Hematopoietic multipotent progenitor cell treated with erythropoietin and hydrocortisone succinate and interleukin-3 and kit ligand, for 17 days (in vitro differentiated cells): Measurements from ENCODE around the gene PCSK1.

Experiments used
- DNase-seq: peaks from one replicate; pipeline ENCODE4 v3.0.0-alpha.2; 2015; ENCODE audit warnings: low spot score

The PCSK1 gene

DNA sequence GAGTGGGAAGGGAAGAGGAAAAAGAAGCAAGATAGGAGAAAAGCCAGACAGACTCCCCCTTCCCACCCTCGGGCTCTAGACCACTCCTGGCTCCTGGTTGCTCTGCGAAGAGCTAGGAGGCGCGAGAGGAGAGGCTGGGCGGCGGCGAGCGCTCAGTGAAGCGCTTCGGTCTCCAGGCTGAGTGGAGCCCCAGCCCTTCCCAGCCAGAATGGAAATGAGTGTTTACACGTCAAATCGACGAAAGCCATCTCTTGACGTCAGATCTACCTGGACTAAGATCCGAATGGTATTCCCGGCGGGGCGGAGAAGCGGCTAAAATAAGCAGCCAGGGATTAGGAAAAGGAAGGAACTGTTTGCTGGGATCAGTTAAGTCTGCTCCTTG, at the start of gene PCSK1:
PCSK1 (minus strand) TSS at position 183 of the 382 bp plus-strand sequence. CDS start 206 bp downstream, outside the sequence.
- DNase-seq, result no peak

DNA sequence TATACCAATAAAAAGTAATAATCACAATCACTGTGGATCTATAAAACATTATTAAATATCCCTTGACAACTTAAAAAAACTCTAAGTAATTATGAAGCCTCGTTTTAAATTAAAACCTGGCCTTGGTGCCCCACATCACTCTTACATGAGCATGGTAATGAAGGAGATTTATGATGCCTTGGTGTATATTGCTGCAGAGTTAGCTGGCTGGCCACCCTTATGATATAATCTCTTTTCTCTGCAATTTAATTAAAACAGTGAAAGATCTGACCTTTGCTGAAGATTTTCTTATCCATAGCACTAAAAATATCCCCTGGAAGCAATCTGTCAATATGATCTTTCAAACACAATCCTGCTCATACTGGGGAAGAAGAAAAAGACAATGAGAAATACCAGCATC, 48.8 kb upstream of the PCSK1 start:
- DNase-seq, result no peak

DNA sequence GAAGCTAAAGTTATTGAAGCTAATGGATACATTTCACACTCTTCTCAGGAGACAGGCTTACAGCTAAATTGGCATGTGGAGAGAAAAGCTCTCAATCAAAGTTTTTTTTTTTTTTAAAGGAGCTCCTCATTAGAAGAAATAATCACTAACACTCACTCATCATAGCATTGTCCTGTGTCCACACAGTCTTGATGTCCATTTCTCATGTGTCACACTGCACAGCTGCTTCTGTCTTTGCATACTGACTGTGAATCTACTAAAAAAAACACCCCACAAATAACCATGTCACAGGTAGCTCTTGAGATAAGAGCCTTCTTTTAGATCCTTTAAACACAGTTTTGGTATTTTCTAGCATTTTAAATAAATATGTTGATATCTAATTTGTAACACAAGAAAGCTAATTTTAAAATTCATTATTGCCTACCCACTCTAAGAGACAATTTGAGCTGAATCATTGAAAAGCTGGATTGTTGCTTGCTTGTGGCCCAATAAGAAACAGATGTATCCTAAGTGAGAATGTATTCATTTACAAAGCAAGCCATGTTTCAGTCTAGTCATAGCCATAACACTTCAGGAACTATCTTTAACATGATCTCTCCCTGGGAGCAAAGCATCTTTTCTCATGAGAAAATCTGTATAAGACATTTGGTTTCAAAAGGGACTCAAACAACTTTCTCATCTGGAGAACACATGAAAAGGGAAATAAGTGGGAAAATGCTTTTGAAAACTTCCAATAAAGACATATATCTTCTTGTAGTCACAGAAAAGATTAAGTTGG, 48.1 kb upstream of the PCSK1 start:
- DNase-seq, result no peak

DNA sequence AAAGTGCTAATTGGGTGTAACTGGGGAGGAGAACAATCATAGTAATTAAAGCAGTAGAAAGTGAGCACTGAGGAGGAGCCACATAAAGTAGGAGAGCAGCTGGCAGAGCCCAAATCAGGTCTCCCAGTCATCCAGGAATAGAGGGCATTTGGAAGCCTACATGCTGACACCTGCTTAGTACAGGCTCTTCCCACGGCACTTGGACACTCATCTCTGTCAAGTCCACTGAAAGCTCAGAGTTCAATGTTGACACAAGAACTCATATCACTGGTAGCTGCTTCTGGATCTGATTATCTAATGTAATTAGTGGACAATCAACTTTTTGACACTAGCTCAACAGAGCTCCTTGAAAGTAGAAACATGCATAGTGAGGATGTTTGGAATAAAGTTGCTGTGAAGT, 45.9 kb upstream of the PCSK1 start:
- no peak for DNase-seq

DNA sequence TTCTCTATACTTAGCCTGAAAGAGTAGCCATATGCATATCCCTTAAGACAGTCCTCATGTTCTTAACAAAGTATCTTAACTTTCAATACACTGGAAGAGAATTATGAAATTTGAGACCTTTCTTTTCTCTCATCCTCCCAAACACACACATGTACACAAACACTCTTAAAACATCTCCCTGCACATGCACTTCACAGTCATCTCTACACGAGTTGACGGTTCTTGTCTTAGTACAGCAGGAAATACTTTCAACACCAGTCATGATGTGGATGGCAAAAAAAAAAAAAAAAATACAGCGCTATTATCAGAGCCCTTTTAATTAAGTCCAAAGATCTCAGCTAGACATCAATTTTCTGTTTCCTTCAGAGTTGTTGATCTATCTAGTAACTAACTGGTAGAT, 43.6 kb upstream of the PCSK1 start:
- no peak for DNase-seq

DNA sequence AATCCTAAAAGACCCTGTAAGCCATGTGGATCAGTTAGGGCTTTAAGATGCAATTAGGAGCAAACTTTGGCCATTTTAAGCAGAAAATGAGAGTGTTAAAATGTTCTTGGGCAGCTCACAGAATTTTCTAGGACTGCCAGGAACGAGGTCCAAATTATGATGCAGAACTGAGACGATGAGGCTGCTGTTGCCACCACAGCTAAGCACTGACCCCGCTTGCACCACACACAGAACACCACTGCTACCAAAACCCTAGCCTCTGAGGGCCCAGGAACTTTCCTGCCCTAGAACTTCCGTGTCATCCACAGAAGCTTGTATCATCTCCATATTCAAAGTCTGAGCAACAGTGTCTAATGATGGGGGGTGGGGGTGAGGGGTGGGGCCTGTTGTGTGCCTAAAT, 41.0 kb upstream of the PCSK1 start:
- DNase-seq, result no peak

DNA sequence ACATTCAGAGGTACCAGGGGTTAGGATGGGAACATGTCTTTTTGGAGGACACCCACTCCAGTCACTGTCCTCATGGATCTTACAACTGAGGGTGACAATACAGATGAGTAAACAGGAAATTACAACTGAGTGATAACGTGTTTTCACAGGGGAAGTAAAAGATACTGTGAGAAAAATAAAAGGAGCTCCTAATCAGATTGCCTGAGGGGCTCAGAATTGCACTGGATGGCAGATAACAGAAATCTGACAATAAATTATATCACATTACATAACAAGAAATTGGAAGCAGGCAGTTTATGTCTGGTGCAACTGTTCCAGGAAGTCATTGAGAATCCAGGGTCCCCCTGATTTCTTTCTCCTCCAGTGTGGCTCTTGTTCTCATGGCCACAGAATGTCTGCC, 40.1 kb upstream of the PCSK1 start:
- no peak for DNase-seq

DNA sequence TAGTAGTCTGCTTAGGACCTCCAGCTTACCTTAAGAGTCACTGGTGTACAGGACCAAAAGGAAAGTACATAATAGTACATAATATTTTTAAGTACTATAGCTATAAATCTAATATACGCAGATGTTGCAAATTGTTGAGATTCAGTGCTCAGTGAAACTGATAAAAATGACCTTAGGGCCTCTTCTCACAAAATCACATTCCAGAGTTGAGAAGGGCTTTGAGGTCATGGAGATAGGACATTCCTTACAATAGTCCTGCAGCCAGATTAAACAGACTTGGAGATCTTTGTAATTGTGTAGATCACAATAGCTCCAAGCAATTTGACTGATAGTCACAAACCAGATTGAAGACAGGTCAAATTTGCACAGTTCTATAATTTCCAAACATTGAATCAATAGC, 37.7 kb upstream of the PCSK1 start:
- no peak for DNase-seq

DNA sequence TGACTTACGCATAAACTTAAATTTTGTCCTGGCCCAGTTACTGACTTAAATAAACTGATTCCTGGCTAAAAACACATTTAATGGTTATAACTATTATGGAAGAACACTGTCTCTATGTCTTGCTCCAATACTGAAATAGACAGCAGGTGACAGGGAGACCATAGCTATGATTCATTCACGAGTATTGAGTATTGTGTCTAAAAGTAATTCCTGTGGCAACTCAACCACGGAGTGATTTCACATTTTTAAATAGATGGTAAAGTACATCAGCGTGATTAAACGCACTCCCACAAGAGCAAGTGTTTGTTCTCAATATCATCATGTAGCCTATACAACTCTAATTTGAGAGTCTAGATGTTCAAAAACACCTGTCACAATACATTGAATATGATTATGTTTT, 35.9 kb upstream of the PCSK1 start:
- DNase-seq, result no peak

DNA sequence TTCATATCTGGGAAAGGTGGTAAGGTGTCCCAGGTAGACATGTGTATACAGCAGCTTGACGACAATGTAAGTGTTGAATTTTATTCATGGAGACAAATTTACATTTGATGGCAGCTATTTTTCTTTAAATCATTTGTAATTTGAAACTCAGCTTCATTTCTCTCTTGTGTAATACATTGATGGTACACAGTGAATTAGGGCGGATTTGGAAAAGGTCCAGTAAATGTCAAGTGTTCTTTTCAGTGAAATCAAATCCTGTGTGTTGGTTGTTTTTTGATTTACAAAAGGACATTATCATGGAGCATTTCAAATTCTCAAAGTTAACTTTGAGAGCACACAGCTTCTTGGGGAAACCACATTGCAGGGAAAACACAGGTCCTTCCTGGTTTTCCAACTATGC, 30.0 kb upstream of the PCSK1 start:
- DNase-seq, result no peak

DNA sequence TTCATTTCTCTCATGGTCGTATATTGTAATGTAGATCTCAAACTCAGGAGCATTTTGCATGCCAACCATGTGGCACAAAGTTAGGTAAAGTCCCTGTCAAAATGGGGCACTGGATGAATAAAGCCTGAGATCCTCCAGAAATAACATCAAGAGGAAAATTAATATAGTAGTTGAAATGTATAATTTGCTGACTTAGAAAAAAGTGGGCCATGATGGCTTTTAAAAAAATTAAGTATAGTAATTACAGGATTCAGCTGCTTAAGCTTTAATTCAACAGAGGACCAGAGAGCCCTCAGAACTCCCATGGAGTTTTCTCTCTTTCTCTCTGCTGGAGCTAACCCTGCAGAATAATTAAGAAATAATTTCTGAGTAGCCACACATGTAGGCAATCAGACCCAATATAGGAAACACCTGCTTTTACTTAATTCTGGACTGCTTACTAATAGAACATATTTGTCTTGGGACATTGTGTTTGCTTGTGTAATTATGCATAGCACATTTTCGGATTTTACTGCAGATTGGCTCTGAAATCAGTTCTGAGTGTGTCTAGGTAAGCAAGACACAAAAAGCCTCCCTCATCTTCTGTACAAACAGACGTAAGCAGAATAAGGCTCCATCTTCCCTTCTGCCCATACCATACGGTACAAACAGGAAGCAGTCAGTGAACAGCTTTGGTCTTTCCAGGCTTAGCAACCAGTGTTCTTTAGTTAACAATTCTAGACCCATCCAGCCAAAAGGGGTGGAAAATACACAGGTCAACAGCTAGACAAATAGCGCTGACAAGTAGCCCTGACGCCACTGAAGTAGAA, 26.5 kb upstream of the PCSK1 start:
- DNase-seq, result no peak

DNA sequence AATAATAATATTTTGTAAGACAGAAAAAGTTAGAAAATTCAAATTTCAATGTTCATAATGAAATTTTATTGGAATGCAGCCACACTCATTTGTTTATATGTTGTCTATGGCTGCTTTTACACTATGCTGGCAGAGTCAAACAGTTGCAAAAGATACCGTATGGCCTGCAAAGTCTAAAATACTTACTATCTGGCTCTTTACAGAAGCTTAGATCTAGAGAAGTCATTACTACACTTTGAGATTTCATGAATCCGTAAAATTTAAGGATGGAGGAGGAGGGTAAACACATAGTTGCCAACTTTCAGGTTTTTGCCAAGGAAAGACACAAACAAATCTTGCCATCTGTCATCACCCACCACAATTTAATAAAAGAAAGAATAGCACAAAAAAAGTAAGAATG, 25.1 kb upstream of the PCSK1 start:
- DNase-seq, result no peak

DNA sequence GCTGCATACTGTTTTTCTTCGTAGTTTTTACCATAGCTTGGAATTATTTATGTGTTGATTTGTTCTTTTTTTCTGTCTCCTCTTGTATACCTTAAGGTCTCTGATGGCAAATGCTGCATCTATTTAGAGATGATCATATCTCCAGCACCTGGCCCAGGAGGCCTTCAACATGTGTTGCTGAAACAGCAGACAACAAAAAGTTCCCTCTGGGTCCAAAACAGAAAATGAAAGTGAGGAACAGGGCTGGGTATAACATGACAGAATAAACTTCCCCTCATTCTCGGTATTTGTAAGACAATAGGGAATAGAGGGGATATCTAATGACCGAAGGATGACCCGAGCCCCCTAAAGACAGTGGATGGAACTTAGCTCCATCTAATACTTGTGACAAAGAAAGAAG, 22.7 kb upstream of the PCSK1 start:
- no peak for DNase-seq

DNA sequence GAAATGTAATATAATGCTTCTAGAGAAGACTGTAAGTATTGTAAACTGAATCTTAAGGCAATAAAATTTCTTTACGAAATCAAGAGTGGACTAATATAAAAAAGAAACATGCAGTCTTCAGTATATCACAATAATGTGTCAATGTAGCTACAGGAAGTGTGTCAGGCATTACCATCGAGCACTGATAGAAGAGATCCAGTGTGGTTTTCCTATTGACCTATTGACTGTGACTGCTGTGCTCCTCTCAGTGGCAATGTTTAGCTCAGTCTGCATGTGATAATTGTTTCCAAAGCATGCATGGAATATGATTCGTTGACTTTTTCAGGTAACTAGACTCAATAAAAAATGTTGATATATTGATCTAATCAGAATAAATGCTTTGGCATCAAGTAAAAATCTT, 20.3 kb upstream of the PCSK1 start:
- DNase-seq, result no peak

DNA sequence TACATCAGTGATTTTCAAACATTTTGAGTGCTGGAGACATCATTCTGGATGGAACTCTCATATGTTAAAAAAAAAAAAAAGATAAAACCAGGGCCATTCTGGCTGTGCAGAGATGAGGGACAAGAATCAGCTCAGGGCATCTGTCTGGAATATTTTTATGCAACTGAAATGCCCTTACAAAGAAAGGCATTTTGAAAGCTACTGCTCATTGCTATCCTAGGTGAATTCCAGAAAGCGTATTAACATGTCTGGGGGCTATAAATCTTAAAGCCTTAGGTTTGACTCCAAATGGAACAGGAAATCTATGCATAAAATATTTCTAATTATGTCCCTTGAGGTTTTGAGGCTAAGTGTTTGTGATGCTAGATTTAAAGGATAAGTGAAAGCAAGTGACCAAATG, 14.9 kb upstream of the PCSK1 start:
- DNase-seq, result no peak

DNA sequence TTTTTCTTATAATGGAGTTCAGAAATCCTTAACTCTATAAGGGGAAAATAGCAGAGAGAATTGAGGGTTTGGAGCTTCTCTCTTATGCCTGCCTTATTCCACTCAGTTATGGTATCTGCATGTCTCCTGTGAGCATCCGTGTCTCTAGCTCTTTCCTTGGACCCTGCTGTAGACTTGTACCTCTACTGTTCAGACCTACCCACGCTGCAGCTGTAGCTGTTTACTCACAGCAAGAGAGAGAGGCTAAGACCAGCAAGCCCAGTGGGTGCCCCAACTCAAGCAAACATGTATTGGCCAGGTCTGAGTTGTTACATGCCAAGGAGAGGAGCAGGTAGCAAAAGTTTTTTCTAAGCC, 7.1 kb upstream of the PCSK1 start:
- DNase-seq, result no peak

DNA sequence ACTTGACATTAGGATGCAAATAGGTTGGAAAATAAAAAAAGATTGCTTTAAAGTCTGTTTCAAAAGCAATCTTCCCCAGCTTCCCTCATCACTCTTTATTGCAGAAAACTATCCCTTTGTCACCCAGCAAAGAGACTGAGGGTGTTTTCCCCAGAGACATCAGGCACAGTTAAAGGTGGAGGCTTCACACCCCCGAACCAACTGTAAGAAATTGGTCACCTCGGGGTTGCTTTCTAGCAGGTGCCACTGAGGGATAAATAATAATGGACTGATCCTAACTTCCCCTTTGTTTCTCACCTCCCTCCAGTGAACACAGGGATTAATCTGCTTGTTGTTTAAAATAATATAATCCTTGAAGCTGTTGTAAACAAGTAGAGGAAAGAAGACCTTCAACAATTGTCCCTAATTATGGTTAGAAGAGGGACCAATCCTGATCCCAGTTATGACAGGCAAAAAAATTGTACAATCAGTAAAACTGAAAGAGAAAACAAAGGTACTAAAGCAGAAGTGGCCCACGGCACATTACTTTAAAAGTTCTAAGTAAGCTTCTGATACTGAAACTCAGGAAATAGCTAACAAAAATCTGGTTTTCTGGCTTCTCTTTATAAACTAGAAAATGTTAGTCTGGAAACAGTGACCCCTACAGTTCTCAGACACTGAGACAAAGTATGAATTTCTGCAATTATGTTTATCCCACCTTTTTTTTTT, 6.6 kb upstream of the PCSK1 start:
- no peak for DNase-seq

DNA sequence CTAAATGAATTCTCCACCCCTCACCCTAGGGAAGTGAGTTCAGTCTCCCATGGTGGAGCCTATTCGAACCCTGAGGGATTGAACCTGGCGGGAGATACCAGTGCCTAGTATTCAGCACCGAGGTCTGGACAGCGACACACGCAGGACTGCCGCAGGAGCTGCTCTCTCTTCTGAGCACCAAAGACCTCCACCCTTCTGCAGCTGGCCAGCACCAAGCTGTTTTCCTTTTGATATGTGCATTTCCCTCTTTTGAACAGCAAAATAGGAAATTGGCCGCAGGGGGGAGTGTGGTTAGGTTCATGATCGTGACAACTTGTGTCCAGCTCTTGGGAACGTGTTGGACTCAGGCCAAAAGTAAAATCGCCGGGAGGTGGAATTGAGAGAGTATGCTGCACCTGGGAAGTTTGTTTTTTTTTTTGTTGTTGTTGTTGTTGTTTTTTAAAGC, 1.2 kb upstream of the PCSK1 start:
- DNase-seq, result no peak

DNA sequence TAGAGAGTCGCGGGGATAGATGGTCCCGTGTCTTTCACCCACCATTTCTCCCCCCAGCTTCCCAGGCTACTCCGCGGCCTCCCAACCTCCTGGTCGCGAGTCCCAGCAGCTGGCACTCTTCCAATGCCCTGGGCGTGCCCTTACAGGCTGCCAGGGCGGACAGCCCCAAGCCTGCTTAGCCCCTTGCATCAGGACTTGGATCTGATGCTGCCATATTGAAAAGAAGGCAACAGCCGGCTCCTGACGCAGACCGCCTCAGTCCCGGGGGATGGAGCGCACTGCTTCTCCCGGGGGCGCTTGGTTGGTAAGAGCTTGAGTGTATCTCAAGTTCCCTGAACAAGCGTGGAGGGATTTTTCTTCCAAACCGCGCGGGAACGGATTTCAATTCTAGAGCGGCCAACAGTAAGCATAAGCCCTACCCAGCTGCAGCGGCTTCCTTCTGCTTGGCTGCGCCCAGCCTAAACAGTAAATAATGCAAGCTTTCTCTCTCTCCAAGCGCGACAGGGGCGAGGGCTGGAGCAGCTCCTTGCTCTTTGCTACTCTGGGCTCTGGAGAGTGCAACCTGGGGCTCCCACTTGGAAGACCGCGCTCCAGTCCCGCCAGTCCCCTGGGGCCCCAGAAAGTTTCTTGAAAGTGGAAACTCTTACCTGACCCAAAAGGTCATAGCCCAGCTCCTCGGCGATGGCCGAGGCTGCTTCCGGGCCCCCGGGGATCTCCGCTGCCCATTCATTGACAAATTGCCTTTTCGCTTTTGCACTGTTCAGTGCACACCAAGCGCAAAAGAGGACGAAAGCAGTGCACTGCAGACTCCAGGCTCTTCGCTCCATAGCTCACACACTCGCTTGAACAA, 607 bp downstream of the PCSK1 start:
- DNase-seq, result no peak

DNA sequence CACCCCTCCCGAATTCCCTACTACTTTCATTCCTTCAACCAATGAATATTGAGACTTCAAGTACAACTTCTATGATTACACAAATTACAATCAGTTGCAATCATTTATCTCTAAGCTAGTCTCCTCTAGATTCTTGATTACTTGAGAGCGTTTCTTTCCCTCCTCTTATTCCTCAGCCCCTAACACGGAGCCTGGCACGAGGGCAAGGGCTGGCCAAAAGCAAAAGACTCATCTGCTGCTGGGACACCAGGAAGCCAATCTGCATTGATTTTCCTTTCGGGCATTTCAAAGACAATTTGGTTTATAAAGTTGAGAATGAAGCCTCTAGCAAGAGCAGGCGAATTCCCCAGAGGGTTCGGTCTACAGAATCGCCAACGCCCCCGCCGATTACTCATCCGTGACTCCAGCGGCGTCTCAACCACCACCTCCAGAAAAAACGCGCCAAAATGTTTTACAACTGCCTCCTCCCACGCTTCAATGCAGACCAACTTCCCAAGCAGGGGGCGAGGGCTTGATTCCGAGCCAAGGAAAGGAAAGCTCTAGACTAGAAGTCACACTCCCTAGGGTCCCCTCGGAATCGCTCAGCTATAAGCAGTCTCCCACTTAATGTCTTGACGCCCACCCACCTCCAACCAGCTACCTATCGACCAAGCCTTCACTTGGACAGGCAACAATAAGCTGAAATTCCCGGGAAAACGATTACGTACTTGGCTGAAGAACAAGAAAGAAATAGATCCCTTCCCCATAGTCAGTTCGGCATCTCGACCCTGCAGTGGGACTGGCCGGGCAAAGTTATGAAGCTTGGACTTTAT, 1.5 kb downstream of the PCSK1 start:
- DNase-seq, result no peak

DNA sequence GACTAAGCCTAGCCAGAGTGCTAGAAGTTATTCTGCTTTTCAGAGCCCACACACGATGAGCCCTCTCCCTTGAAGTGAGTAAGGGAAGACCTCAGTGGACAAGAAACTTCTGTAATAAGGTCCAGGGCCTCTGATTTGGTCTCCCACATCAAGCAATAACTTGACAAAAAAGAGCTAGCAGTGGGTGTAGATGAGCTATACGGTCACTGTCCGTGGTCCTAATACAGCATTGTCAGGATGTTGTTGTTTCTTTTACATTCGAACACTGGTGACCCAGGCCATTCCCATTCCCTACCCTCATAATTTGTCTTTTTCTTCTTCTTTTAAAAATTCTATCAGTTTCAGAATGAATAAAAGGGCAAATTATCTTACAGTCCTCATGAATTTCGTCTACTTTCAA, 5.2 kb downstream of the PCSK1 start:
- no peak for DNase-seq
